Right forelimb (tissue), 1 donor: ENCODE results near the gene ESYT3.

Source experiments
- DNase-seq: peaks from one replicate; pipeline ENCODE4 v3.0.0-alpha.2; 2018

ESYT3 gene, protein sequence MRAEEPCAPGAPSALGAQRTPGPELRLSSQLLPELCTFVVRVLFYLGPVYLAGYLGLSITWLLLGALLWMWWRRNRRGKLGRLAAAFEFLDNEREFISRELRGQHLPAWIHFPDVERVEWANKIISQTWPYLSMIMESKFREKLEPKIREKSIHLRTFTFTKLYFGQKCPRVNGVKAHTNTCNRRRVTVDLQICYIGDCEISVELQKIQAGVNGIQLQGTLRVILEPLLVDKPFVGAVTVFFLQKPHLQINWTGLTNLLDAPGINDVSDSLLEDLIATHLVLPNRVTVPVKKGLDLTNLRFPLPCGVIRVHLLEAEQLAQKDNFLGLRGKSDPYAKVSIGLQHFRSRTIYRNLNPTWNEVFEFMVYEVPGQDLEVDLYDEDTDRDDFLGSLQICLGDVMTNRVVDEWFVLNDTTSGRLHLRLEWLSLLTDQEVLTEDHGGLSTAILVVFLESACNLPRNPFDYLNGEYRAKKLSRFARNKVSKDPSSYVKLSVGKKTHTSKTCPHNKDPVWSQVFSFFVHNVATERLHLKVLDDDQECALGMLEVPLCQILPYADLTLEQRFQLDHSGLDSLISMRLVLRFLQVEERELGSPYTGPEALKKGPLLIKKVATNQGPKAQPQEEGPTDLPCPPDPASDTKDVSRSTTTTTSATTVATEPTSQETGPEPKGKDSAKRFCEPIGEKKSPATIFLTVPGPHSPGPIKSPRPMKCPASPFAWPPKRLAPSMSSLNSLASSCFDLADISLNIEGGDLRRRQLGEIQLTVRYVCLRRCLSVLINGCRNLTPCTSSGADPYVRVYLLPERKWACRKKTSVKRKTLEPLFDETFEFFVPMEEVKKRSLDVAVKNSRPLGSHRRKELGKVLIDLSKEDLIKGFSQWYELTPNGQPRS

GRCh38 chr3:138434276-138434874, at the start of gene ESYT3:
TSS of gene ESYT3 (plus strand) at chr3:138434616. CDS start at chr3:138434799, 183 bp downstream.
- DNase-seq = peak; percentile 79

DNA sequence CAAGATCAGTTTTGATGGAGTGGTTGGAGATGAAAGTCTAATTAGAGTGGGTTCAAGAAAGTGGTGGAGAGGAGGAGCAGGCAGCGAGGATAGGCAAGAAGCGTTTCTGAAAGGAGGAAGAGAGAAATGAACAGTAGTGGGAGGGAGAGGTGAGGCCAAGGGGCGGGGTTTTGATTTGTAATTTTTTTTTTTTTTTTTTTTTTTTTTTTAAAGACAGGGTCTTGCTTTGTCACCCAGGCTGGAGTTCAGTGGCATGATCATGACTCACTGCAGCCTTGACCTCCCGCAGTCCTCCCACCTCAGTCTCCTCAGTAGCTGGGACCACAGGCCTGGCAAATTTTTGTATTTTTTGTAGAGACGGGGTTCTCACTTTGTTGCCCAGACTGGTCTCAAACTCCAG, 49.4 kb upstream of the ESYT3 start:
- DNase-seq = no peak

GRCh38 chr3:138389144-138389601, 45.2 kb upstream of the ESYT3 start:
- no peak for DNase-seq

GRCh38 chr3:138389841-138390581, 44.4 kb upstream of the ESYT3 start:
- no peak for DNase-seq

DNA sequence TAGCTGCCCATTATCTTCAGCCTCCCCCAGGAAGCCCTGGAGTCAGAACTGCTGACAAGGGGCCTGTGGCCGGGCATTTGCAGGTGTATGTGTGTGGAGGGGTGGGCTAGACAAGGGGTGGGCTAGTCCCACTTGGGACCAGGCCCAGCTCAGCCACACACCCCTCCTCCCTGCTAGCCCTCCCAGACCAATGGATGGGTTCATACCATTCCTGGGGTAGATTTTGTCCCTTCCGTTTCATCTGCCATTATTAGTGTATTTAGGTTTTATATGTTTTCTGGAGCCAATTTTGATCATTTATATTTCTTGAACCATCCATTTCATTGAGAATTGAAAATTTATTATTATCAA, 43.9 kb upstream of the ESYT3 start:
- DNase-seq = no peak

GRCh38 chr3:138394156-138394555, 40.3 kb upstream of the ESYT3 start:
- DNase-seq = no peak

DNA sequence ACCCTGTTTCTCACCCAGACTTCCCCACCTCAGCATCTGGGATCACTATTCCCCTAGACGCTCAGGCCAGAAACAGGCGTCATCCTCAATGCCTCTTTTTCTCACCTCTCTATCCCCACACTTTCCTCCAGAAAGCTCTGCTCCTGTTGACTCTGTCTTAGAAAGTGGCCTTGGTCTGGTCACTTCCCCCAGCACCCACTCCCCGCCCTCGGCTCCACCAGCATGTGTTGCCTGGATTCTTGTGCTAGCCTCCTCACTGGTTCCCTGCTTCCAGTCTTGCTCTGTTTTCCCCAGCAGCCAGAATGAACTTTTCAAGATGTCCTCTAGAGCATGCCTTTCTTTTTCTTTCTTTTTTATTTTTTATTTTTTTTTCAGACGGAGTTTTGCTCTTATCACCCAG, 39.7 kb upstream of the ESYT3 start:
- no peak for DNase-seq

DNA sequence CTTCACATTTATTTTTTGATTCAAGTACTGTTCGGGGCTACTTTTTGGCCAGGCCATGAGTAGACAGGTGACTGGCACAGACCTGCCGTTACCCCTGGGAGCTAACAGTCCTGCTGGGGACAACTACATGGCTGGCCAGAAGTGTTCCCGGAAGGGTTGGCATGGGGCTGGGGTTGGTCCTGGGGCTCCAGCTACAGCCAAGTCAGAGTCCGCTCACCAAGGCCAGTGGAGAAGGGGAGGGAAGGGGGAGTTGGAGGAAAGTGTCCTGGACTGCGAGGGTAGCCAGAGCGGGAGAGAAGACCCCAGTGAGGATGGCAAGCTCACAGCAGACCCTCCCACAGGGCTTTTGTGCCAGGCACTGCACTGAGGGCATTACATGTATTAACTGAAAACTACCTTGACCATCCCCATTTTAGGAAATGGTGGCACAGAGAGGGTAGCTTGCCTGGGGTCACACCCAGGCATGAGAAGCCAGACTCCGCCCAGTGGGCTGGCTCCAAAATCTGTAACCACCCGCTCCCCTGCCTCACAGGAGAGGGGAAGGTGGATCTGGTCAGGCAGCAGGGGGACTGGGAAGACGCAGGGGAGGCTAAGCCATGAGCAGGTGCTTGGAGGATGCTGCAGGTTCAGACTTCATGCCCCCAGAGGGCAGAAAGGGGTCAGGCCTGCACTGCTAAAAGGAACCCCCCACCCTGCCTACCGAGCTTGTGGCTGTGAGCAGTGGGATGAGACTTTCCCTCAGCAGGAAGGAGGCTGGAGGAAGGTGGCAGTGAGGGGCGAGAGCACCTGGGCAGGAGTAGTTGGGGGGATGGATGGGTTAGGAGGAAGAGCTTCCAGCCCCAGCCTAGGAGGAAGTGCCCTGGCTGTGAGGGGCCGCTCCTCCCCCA, 38.3 kb upstream of the ESYT3 start:
- DNase-seq = no peak

DNA sequence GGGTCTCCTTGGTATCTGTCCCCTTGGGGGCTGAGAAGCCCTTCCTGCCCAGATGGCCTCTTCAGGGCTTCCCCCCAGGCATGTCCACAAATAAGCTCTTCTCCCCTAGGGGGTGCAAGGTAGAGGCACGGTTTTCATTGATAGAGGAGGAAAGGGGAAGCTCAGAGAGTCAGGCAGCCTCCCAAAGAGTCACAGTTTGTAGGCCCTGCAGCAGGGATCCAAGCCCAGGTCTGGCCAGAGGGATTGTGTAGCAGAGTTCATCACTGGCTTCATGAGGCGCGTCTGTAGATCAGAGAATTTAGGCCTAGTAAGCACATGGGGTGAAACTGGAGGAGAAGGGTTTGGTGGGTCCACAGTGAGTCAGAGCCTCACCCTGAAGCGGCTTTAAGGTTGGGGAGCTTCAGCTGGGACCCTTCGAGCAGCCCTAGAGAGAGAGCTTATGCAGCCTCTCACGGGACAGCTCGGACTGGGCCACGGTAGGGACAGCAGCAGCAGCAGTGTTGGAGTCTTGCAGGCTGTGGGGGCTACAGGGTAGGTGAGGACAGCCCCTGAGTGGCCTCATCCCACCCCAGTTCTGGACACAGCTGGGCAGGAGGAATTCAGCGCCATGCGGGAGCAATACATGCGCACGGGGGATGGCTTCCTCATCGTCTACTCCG, 37.5 kb upstream of the ESYT3 start:
- no peak for DNase-seq

- DNase-seq = no peak
Measured at GRCh38 chr3:138397983-138398382, 36.4 kb upstream of the ESYT3 start.

DNA sequence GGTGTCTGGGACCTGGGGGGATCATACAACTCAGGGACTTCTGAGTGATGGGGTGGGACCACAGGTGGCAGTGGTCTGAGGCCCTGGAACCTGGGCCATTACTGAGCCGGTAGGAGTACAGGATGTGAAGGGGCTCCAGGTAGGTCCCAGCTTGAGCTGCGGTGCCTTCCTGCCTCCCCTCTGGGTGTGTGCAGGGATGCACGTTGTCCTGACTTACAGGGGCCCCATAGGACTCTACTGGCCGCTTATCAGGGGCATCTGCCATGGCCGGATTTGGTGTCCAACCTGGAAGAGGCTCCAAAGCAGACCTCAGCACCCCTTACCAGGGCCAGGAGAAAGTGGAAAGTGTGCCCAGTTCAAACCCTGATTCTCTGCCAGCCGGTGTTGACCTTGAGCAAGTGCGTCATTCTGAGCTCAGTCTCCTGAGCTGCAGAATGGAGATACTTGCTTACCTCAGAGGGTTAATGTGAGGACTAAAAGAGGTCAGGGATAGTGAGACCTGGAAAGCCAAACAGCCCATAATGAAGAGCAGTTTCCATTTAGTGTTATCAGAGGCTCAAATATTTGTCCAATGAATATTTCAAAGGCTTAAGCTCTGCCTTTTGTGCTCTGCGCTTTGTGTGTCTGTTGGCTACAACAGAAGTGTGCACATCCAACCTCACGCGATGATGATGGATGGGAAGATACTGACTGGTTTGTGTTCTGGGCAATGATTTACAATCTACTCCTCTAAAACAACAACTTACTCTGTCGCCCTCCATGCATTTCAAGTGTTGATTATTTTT, 35.4 kb upstream of the ESYT3 start:
- no peak for DNase-seq

GRCh38 chr3:138399766-138400165, 34.6 kb upstream of the ESYT3 start:
- DNase-seq = no peak

GRCh38 chr3:138400651-138401070, 33.8 kb upstream of the ESYT3 start:
- DNase-seq = no peak

DNA sequence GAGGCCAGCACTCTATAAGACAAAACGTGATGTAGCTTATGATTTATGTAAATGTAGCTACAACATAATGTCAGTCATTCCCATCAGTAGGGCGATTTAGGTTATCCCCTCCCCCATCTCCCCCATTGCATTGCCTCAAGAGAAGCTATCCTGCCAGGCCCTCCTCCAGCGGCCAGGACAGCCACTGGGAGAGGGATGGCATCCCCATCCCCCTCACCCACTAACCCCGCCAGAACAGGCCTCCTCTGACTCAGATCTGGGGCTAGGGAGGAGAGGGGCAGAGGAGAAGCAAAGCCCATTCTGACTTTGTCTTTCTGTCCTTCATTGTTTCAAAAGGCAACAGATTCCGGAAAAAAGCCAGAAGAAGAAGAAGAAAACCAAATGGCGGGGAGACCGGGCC, 32.6 kb upstream of the ESYT3 start:
- DNase-seq = no peak

DNA sequence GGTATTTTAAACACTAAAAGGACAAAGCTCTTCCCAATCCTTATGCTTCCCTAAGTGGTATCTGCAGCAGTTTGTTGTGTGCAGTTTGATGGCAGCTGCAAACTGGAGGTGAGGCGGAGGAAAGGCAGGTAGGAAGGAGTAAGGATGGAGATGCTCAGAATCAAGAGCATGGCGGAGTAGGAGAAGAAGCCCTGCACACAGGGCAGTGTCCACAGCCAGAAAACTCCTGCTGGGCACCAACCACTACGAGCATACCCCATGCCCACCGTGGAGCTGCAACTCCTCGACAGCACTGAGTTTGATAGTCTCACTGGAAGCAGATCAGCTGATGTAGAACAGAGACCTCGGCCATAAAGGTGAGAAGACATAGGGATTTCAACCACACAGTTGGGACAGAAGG, 30.3 kb upstream of the ESYT3 start:
- no peak for DNase-seq

DNA sequence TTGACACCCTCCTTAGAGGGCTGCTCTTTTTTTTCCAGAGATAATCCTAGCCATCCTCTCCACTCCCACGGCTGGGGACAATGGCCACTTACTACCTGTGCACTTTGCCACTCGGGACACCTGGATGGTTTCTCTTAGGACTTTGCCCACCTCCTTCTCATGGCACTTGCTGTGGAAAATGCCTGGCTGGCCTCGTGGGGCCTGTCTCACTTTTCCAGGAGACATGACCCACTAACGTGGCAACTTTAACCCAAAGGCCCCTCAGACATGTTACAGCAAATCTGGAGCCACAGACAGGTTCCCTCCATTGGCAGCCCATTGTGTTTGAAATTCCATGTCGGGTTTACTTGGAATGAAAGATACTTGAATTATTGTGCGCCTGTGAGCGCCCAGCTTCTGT, 29.4 kb upstream of the ESYT3 start:
- DNase-seq = no peak

DNA sequence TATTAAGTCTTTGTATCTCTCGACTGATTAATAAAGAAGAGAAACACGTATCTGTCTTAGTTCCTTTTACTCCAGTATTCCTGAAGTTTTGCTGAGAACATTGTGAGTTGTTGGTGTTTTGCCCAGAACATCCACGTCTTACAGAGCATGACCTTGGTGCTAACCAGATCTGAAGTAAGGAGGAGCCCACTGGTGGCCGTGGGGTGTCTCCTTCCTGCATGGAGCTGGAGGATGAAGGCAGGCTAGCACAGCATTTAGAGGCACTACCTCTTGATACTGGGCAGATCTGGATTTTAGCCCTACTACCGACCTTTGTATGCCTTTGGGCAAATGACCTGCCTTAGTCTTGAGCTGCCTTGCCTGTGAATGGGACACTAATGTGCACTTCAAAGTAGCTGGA, 28.9 kb upstream of the ESYT3 start:
- DNase-seq = no peak

- no peak for DNase-seq
Measured at GRCh38 chr3:138406606-138407005, 27.8 kb upstream of the ESYT3 start.

- DNase-seq = no peak
Measured at GRCh38 chr3:138407236-138407907, 27.0 kb upstream of the ESYT3 start.
